ENCODE measurements around the gene RASSF7. TPM values are rescaled to one million over a fixed set of nuclear protein-coding genes. Genes with fewer than 3 reads are reported as not detected.

Gene RASSF7
- polyA plus RNA-seq, 1 experiment, result 25.1 TPM

DNA sequence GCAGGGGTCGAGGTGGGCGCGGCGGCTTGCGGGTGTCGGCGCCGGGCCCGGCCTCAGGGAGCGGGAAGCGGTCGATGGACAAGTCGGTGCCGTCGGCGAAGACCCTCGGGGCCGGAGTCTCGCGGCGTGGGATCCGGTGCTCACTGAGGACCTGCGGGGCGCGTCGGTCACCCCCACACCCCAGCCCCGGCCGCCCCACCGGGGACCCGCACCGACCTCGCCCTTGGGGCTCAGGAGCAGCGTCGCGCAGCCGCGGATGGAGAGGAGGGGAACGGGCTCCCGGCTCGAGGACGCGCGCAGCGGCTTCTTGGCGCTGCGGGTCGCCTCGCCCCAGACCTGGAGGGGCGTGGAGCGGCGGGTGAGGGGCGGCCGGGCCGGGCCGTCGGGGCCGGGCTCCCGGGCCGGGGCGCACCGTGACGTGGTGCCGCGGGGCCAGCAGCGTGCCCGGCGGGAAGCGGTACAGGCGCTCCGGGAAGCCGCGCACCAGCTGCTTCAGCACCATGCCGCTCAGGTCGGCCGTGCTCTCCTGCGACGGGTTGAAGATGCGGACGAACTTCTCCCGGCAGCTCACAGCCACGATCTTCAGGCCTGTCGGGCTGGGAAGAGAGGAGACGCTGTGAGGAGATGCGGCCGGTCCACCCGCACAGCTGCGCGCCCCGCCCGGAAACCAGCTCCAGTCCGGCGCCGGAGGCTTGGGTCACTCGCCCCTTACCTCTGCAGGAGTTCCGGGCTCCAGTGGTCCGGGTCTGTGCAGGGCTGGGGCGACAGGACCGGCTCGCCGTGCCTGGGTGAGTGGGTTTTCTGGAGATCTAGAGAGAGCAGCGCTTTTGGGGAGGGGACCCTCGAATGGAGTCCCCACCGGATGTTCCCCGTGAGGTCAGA lies 4.7 kb upstream of the RASSF7 start:
- ChIA-PET POLR2A (no interaction called here), CTCF (interaction anchor here (0.8 to 2.4 kb wide), 12 partner anchors 9 to 241 kb away, joined by 3 to 21 read pairs (median 4); partner anchors contain the start of gene LRRC56)
- TF ChIP-seq, protein P1, sequence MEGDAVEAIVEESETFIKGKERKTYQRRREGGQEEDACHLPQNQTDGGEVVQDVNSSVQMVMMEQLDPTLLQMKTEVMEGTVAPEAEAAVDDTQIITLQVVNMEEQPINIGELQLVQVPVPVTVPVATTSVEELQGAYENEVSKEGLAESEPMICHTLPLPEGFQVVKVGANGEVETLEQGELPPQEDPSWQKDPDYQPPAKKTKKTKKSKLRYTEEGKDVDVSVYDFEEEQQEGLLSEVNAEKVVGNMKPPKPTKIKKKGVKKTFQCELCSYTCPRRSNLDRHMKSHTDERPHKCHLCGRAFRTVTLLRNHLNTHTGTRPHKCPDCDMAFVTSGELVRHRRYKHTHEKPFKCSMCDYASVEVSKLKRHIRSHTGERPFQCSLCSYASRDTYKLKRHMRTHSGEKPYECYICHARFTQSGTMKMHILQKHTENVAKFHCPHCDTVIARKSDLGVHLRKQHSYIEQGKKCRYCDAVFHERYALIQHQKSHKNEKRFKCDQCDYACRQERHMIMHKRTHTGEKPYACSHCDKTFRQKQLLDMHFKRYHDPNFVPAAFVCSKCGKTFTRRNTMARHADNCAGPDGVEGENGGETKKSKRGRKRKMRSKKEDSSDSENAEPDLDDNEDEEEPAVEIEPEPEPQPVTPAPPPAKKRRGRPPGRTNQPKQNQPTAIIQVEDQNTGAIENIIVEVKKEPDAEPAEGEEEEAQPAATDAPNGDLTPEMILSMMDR (IDR thresholded peaks at IDR 0.05; ENCODE audit: insufficient read depth, low read depth, low read length), result no peak
- no peak overlapping the region for H3K4me3 ChIP-seq (ENCODE audit: low read depth, low read length)
- peaks cover 15% of the 10 kb centered on the region for H3K27me3 ChIP-seq (ENCODE audit: control insufficient read depth, insufficient read depth, low read length)
- H3K36me3 ChIP-seq (ENCODE audit: control insufficient read depth, insufficient read depth, low read length), result no peaks in the 10 kb centered on the region
- DNase-seq (ENCODE audit: low read depth), result no peak

DNA sequence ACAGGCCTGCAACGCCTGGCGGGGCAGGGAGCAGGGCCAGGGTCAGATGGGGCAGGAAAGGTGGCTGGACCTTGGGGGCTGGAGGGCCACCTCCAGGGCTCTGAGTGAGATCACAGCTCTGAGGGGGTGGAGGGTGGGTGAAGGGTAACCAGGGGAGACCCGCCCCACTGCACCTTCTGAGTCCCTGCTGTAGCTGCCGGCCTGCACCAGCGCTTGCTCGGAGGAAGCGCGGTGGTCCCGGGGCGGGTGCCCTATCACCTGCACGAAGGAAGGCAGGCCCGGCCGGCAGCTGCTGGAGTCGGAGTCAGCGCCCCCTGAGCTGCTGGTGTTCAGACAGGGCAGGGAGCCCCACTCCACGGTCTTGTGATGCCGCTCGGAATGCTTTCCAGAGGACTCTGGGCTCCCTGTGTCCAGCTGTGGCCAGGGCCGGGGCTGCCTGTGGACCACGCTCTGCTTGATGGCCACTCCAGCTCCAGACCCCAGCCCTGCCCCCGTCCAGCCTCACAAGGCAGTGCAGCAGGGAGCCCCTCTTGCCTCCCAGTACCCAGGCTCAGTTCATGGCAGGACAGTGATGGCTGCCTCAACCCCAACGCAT lies 4.0 kb upstream of the RASSF7 start:
- H3K4me3 ChIP-seq (ENCODE audit: low read depth, low read length), result no peak overlapping the region
- peaks cover 15% of the 10 kb centered on the region for H3K27me3 ChIP-seq (ENCODE audit: control insufficient read depth, insufficient read depth, low read length)
- POLR2A ChIA-PET, result no interaction called here
- DNase-seq (ENCODE audit: low read depth), result no peak
- no peaks in the 10 kb centered on the region for H3K36me3 ChIP-seq (ENCODE audit: control insufficient read depth, insufficient read depth, low read length)
- TF ChIP-seq, protein P1 (IDR thresholded peaks at IDR 0.05; ENCODE audit: insufficient read depth, low read depth, low read length), result no peak
- CTCF ChIA-PET, result interaction anchor here (0.8 to 1.6 kb wide), 5 partner anchors 9 to 133 kb away, joined by 3 to 4 read pairs (median 4); no protein-coding TSS in a partner anchor

DNA sequence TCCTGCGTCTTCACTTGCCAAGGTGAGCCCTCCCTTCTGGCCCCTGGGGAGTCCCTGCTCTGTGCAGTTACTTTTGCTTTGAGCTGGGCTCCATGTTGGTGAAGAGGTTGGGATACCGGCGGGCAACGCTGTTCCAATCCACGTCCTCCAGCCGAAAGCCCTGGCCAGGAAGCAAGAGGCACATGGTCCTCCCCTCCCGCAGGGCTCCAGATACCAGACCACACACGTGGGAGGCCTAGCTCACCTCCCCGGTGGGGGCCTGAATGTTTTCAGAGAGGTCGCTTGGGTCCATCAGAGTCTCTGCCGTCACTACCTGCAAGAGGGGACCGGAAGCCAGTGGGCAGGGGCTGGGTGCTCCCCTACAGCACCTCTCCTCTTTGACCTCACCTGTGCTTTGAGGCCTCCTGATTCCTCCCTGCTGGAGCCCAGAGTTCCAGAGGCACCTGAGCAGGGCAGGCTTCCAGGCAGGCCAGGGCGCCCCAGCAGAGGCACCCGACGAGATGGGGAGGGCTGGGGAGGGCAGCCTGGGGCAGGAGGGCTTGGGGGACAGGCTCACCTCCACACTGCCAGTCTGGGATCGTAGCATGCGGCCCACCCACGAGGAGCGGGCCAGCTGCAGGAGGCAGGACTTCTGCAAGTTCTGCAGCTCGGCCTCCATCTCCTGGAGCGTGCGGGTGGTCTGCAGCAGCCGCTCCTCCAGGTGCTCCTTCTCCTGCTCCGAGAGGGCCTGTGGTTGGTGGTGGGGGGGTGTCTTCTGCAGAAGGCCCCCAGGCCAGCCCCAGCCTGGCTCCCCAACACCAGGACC lies 3.2 kb upstream of the RASSF7 start:
- DNase-seq (ENCODE audit: low read depth), result no peak
- H3K4me3 ChIP-seq (ENCODE audit: low read depth, low read length), result no peak overlapping the region
- TF ChIP-seq, protein P1 (IDR thresholded peaks at IDR 0.05; ENCODE audit: insufficient read depth, low read depth, low read length), result no peak
- H3K27me3 ChIP-seq (ENCODE audit: control insufficient read depth, insufficient read depth, low read length), result peaks cover 15% of the 10 kb centered on the region
- no peaks in the 10 kb centered on the region for H3K36me3 ChIP-seq (ENCODE audit: control insufficient read depth, insufficient read depth, low read length)
- ChIA-PET CTCF (interaction anchor here (1.2 to 1.6 kb wide), 4 partner anchors 8 to 165 kb away, joined by 3 to 4 read pairs (median 4); no protein-coding TSS in a partner anchor), POLR2A (no interaction called here)

DNA sequence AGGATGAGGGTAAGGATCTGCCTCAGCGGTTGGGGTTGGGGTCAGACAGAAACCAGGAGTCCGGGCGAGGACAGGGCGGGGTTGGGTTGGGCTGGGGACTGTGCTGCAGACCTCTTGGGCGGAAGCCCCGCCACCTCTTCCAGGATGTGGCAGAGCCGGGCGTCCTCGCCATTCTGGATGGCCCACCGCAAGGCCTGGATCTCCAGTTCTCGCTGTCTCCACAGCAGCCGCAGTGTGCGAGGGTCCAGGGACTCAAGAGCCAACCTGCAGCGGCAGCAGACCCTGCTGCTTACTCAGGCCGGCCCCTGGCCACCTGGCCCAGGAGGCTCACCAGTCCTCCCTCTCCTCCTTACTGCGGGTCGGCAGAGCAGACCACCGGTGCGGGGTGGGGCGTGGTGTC lies 2.3 kb upstream of the RASSF7 start:
- peaks cover 7% of the 10 kb centered on the region for H3K36me3 ChIP-seq (ENCODE audit: control insufficient read depth, insufficient read depth, low read length)
- no peak for DNase-seq (ENCODE audit: low read depth)
- H3K27me3 ChIP-seq (ENCODE audit: control insufficient read depth, insufficient read depth, low read length), result peaks cover 15% of the 10 kb centered on the region
- TF ChIP-seq, protein P1 (IDR thresholded peaks at IDR 0.05; ENCODE audit: insufficient read depth, low read depth, low read length), result no peak
- H3K4me3 ChIP-seq (ENCODE audit: low read depth, low read length), result no peak overlapping the region
- ChIA-PET CTCF (interaction anchor here (0.9 to 1.2 kb wide), 2 partner anchors 164 to 169 kb away, joined by 3 read pairs; no protein-coding TSS in a partner anchor), POLR2A (no interaction called here)
